ENCODE measurements around the gene AK4.
"Not testable (repeated sequence)": the region's sequence is repeated elsewhere in the genome, so short reads cannot be mapped to it uniquely, and the experiment has no call there.

The AK4 gene

DNA sequence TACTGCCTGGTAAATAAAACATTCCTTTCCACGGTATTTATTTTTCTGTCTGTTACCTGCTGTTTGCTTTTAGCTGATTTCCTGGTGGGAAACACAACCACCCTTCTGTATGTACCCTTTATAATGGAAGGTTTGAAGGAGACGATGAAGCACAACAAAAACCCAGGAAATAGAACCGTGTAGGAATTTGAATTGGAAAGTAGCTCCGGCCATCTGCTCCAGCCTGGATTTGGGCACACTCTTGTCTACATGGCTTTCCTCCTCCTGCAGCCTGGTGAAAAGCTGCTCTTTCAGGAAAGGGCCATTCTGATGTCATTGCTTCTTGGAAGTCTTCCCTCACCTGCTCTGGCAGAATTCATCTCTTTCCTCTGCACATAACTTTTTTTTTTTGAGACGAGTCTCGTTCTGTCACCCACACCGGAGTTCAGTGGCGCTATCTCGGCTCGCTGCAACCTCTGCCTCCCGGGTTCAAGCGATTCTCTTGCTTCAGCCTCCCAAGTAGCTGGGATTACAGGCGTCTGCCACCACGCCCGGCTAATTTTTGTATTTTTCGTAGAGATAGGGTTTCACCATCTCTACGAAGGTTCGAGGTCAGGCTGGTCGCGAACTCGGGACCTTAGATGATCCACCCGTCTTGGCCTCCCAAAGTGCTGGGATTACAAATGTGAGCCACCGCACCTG is 2.7 kb downstream of the AK4 start:
- DNase-seq (ENCODE audit: low read depth in 2 of 2) = no peak

DNA sequence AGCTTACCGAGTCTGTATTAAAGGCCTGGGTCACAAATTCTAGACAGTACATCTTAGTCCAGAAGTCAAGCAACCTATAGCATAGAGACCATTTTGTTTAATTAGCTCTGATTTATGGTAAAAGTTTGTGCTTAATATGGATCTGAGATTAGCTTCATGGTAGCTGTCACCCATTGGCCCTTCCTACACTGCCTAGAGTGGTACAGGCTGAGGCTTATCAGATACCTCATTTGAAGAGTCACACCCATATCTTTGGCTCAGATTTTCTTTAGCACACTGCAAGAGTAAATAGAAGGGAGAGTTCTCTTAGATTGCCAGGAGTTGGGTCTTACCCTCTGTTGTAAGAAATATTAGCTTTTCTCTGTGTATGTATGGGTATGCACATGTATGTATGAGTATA is 3.6 kb downstream of the AK4 start:
- no peak for DNase-seq (ENCODE audit: low read depth in 2 of 2)

DNA sequence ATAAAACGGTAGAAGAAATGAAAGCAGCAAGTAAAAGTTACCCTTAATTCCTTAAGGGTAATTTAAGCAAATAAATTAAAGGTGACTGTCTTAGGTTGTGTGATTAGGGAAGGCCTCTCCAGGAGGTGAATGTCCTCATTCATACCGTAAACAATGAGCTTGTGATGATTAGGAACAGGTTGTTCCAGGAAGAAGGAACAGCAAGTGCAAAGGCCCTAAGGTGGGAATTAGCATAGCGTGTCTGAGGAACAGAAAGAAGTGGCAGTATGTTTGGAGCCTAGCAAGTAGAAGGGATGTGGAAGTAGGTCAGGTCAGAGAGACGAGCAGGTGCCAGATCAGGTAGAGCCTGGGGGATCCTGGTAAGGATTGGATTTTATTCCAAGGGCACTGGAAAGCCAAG is 5.6 kb downstream of the AK4 start:
- DNase-seq (ENCODE audit: low read depth in 2 of 2) = no peak

DNA sequence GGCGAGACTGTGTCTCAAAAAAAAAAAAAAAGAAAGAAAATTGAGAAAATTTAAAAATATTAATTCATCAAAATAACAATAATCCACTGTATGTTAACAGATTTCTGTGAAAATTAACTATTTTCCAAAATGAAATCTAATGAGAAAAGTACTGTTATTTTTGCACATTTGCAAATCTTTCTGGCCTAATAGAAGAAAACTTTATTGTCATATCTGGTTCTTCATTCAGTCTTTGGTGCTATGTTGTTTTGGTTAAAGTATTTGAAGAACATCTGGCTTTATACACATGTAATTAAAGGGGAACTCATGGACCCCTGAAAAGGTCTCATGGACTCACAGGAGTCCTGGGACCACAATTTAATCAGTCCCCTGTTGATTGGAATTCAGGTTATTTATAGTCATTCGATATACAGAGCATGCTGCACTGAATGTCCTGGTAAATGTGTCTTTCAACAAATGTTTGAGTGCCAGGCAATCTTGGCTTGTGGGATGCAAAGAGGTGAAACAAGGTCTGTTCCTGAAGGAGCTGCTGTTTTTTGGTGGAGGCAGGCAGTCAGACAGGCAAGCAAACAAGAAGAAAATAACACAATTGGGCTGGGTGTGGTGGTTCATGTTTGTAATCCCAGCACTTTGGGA is 9.0 kb downstream of the AK4 start:
- no peak for DNase-seq (ENCODE audit: low read depth in 2 of 2)

DNA sequence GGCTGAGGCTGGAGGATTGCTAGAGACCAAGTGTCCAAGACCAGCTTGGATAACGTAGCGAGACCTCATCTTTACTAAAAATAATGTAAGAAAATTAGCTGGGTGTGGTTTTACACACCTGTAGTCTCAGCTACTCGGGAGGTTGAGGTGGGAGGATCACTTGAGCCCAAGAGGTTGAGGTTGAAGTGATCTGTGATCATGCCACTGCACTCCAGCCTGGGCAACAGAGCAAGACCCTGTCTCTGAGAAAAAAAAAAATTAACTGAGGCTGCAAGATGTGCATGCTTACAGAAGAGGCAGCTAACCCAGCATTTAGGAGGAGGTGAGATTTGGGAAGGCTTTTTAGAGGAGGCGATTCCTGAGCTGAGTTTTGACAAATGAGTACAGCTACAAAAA is 9.5 kb downstream of the AK4 start:
- DNase-seq (ENCODE audit: low read depth in 2 of 2) = no peak

DNA sequence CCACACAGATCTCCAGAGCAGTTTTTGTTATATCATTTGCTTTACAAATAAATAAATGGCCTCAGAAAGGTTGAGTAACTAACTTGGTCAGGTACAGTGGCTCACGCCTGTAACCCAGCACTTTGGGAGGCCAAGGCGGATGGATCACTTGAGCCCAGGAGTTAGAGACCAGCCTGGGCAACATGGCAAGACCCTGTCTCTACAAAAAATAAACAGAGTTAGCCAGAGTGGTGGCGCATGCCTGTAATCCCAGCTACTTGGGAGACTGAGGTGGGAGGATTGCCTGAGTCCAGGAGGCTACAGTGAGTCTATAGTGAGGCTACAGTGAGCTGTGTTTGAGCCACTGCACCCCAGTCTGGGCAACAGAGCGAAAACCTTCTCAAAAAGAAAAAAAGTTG is 11.3 kb downstream of the AK4 start:
- not testable (repeated sequence) for DNase-seq (ENCODE audit: low read depth in 2 of 2)

DNA sequence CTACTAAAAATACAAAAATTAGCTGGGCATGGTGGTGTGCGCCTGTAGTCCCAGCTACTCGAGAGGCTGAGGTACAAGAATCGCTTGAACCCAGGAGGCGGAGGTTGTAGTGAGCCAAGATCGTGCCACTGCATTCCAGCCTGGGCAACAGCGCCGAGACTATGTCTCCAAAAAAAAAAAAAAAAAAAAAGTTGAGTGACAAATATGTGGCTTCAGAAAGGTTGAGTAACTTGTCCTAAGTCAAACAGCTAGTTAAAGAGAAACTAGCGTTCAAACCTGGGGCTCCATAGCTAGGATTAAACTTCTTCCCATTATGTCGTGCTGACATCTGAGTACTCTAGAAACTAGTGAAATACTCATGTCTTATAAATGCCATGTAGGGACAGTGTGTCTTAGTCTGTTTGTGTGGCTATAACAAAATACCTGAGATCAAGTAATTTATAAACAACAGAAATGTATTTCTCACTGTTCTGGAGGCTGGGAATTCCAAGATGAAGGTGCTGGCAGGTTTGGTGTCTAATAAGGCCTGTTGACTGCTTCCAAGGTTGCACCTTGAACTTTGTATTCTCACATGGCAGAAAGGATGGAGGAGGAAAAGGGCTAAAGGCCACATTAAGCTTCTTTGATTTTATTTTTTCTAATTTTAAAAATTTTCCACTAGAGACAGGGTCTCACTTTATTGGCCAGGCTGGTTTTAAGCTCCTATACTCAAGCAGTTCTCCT is 12.0 kb downstream of the AK4 start:
- no peak for DNase-seq (ENCODE audit: low read depth in 2 of 2)

DNA sequence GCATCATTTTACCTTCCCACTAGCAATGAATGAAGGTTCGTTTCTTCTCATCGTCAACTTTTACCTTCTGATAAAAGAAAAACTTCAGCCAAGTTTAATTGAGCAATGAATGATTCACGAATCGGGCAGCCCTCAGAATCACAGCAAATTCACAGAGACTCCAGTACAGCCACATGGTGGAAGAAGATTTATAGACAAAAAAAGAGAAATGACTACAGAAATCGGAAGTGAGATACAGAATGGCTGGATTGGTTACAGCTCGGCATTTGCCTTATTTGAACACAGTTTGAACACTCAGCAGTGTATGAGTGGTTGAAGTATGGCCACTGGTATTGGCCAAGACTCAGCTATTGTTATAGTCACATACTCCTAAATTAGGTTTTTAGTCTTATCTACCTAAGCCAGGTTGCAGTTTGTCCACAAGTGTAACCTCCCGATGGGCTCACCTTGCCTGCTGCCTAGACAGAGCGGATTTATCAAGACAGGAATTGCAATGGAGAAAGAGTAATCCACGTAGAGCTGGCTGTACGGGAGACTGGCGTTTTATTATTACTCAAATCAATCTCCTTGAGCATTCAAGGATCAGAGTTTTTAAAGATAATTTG is 15.3 kb downstream of the AK4 start:
- no peak for DNase-seq (ENCODE audit: low read depth in 2 of 2)

DNA sequence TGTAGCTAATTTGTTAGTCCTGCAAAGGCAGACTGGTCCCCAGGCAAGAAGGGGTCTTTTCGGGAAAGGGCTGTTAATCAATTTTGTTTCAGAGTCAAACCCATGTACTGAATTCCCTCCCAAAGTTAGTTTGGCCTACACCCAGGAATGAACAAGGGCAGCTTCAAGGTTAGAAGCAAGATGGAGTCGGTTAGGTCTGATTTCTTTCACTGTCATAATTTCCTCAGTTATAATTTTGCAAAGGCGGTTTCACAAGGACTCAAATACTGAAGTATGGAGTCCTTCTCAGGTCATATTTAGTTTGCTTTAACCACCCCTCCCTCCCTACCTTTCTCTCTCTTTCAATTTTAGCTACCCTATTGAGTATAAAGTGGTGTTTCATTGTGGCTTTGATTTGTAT is 16.1 kb downstream of the AK4 start:
- not testable (repeated sequence) for DNase-seq (ENCODE audit: low read depth in 2 of 2)

DNA sequence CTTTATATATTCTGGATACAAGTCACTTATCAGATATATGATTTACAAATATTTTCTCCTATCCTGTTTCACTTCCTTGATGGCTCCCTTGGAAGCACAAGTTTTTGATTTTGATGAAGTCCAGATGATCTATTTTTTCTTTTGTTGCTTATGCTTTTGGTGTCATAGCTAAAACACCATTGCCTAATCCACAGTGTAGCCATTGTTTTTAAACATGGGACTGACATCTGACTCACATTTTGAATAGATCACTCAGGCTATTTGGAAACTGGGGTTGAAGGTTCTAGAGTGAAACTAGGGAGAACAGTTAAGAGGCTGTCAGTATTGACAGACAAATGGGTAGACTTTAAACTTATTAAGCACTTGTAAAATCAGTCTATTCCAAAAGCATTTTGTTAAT is 16.6 kb downstream of the AK4 start:
- no peak for DNase-seq (ENCODE audit: low read depth in 2 of 2)

DNA sequence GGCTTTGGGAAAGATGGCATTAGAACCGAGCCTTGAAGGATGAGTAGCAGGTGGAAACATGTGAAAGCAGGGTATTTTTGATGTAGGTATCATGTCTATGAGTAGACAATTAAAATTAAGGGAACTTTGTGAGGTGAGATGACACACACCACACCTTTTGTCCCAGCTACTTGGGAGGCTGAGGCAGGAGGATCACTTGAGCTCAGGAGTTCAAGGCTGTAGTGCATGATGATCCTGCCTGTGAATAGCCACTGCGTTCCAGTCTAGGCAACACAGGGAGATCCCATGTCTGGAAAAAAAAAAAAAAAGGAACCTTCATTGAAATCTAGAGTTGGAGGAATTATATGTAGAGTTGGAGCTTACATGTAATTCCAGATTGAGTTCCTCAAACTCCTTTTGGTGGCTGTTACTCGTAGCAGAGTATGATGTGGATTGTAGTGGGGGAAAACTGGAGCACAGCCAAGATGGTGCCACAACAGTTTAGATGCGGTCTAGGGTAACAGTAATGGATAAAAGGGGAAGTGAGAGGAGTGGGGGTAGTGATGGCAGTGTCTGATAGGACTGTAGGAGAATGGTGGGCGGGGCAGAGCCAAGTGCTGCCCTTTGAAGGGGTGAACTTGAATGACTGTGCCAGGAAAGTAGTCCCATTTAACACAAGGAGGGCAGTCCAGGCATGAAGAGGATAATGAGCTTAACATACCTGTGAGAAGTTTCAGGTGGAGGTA is 17.4 kb downstream of the AK4 start:
- DNase-seq (ENCODE audit: low read depth in 2 of 2) = no peak

DNA sequence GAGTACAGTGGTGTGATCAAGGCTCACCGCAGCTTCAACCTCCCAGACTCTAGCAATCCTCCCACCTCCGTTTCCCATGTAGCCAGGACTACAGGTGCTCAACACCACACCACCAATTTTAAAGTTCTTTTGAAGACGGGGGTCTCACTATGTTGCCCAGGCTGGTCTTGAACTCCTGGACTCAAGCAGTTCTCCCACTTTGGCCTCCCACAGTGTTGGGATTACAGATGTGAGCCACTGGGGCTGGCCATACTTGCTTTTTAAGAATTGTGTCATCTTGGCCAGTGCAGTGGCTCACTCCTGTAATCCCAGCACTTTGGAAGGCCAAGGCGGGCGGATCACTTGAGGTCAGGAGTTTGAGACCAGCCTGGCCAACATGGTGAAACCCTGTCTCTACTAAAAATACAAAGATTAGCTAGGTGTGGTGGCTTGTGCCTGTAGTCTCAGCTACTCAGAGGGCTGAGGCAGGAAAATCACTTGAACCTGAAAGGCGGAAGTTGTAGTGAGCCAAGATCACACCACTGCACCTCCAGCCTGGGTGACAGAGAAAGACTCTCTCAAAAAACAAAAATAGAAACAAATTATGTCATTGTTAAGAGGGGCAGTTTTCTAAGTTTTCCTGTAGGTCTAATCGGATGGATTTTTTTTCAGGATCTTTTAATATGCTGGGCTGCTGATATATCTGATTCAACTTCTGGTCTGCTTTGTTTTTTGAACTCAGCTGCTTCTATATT is 18.7 kb downstream of the AK4 start:
- DNase-seq (ENCODE audit: low read depth in 2 of 2) = no peak

DNA sequence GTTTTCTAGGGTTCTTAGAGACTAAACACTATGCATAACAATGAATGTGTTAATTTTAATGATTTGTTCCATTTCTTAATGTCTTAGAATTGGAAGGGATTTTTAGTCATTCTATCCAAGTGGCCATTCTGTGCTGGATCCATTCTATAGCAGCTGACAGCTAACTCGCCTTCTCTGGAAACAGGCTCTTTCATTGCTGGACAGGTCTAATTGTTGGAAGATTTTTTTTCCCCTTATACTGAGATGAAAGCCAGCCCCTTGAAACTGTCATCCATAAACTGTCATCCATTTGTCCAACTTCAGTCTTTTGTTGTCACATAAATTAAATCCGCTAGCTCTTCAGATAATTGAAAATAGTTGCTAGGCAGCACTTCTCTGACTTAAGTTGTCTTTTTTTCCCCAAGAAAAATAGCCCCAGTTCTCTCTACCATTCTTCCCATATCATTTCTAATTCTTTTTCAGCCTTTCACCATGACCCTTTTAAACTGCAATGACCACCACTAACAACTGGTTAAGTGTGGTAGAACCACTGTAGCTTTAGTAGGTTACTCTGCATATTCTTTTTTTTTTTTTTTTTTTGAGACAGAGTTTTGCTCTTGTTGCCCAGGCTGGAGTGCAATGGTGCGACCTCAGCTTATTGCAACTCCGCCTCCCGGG is 19.7 kb downstream of the AK4 start:
- DNase-seq (ENCODE audit: low read depth in 2 of 2) = no peak

DNA sequence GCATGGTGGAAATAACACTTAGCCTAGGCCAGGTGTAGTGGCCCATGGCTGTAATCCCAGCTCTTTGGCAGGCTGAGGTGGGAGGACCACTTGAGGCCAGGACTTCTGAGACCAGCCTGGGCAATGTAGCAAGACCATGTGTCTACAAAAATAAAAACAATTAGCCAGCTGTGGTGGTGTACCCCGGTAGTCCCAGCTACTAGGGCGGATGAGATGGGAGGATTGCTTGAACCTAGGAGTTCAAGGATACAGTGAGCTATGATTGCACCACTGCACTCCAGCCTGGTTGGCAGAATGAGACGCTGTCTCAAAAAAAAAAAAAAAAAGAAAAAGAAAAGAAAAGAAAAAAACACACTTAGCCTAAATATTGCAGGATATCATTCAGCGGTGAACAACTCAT is 20.9 kb downstream of the AK4 start:
- no peak for DNase-seq (ENCODE audit: low read depth in 2 of 2)

DNA sequence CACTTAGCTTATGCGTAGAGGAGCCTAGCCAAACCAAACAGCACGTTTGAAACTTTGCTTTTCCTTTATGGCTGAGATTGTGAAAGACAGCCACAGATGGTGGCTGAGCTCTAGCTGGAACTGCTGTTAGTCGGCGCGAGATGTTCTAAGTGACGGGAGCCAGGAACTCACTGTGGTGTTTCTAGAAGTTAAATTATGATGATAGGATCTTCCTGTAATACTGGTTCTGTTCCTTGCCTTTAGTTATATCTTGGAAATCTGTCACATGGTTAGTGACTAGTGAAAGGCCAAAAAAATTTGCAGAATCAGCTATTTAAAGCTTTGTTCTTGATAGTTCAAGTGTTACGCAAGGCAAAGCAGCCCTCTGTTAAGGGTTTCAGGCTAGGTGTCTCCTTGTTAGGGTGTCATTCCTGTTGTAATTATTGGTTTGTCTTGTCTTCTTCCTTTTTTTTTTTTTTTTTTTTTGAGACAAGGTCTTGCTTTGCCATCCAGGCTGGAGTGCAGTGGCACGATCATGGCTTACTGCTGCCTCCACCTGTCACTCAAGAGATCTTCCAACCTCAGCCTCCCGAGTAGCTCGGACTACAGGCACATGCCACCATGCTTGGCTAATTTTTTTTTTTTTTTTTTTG is 22.6 kb downstream of the AK4 start:
- DNase-seq (ENCODE audit: low read depth in 2 of 2) = no peak

DNA sequence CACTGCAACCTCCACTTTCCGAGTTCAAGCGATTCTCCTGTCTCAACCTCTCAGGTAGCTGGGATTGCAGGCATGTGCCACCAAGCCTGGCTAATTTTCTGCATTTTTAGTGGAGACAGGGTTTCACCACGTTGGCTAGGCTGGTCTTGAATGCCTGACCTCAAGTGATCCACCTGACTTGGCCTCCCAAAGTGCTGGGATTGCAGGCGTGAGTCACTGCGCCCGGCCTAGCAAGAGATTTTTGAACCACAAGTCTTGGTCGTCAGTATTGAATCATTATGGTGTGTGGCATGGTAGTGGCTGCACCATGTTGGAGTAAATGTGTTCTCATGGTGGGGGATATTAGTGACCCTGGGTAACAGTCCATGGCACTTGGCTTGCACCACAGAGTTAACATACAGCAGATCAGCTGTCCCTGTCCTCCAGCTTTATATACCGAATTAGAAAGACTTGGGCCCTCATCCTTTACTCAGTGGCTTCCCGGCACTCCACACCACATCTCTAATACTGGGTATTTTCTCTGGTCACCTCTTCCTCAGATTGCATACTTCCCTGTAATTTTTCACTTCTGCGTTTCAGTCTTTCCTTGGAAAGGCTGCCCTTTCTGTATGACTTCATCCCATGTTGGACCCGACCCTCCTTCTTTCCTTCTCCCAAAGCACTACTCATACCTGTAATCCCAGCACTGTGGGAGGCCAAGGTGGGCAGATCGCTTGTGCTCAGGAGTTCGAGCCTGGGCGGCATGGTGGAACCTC is 25.1 kb downstream of the AK4 start:
- no peak for DNase-seq (ENCODE audit: low read depth in 2 of 2)

DNA sequence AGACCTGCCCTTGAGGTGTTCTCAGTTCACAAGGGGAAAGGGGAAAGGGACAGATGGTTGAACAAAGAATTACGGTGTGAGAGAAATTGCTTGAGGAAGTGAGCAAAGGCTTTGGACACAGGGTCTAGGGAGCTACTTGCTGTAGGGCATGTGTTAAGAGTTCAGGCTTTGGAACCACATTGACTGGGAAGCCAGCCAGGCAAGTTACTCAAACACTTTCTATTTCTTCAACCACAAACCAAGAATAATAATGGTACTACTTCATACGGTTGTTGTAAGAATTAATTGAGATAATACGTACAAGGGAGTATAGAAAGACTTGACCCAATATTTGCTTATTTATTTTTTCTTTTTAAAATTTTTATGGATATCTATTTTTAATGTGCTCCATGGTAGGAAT is 26.6 kb downstream of the AK4 start:
- no peak for DNase-seq (ENCODE audit: low read depth in 2 of 2)

DNA sequence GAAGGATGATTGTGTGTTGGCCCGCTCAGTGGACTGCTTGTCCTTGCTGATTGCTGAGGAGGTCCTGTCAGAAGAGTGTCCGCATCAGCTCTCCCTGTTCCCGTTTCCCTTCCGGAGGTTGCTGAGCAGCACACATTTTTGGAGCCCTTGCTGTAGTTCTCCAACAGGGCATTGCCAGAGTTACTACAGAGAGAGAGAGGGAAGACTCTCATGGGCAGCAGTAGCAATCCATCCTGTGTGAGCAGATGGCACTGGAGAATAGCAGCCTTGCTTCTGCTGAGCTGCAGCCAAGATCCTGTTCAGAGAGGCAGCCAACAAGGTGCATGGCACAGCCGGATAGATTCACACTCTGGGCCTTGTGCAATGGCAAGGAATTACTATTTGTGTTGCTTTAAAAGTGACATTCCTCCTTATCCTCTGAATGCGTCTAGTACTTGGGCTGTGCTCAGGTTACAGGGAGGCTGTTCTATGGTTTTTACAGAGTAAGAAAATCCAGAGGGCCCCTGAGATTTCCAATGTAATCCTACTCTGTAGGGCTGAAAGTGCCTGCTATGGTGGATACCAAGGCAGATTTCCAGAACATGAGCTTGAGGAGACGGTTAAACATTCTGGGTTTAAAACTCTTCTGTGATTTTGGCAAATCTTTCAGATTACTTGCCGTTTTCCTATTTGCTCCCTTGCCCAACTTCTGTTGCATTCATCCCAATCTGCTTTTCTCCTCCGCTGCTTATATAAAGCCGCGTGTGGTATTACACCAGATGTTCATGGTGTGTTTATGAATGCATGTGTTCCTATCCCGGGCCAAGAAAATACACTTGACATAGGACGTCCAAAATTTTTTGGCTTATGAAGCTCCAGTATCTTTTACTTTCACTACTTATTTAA is 27.4 kb downstream of the AK4 start:
- DNase-seq (ENCODE audit: low read depth in 2 of 2) = no peak

DNA sequence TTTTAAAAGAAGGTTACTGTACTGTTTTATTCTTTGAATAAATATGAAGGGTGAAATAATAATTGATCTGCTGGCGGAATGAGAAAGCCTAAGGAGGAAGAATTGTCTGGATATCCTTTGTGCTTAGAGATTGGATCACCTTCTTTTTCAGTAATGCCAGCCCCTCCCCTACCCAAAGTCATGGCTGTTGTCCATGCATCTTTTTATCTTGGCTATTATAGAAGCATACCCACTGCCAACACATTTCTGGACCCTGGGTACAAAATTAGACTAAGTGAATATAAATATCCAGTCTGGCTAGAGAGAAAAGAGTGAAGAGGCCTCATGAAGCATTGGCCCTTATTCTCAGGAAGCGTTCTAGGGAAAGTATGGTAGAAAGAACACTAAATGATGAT is 28.1 kb downstream of the AK4 start:
- DNase-seq (ENCODE audit: low read depth in 2 of 2) = no peak
